HG03025 (cell line): ENCODE results near the gene NEGR1.

Experiments
- ATAC-seq: cut with Tn5 transposase; IDR thresholded peaks from one replicate; pipeline ENCODE4 v1.9.1; 2021; ENCODE audit warnings: mild to moderate bottlenecking, moderate library complexity; ENCODE audit not compliant: unreplicated experiment, low FRiP score

NEGR1 gene

GRCh38 chr1:72122099-72122880 lies 160.0 kb downstream of the NEGR1 start:
- ATAC-seq, result no peak

GRCh38 chr1:72119491-72119890 lies 162.8 kb downstream of the NEGR1 start:
- ATAC-seq, result no peak

- ATAC-seq, result no peak
Observed at GRCh38 chr1:72117621-72118020, 164.7 kb downstream of the NEGR1 start.

- ATAC-seq, result no peak
Observed at GRCh38 chr1:72115290-72115689, 167.0 kb downstream of the NEGR1 start.

GRCh38 chr1:72111662-72112061 lies 170.7 kb downstream of the NEGR1 start:
- no peak for ATAC-seq

- no peak for ATAC-seq
Observed at GRCh38 chr1:72109916-72110315, 172.4 kb downstream of the NEGR1 start.

- ATAC-seq, result no peak
Observed at GRCh38 chr1:72105201-72105600, 177.1 kb downstream of the NEGR1 start.

GRCh38 chr1:72101840-72102632 lies 180.3 kb downstream of the NEGR1 start:
- ATAC-seq, result no peak

- no peak for ATAC-seq
Observed at GRCh38 chr1:72100771-72101170, 181.6 kb downstream of the NEGR1 start.

- no peak for ATAC-seq
Observed at GRCh38 chr1:72097851-72098570, 184.3 kb downstream of the NEGR1 start.

- ATAC-seq, result no peak
Observed at GRCh38 chr1:72094209-72094608, 188.1 kb downstream of the NEGR1 start.

- no peak for ATAC-seq
Observed at GRCh38 chr1:72086394-72086793, 195.9 kb downstream of the NEGR1 start.

- no peak for ATAC-seq
Observed at GRCh38 chr1:72075425-72075824, 206.9 kb downstream of the NEGR1 start.

- ATAC-seq, result no peak
Observed at GRCh38 chr1:72066431-72066830, 215.9 kb downstream of the NEGR1 start.

- ATAC-seq, result no peak
Observed at GRCh38 chr1:72064196-72065075, 217.9 kb downstream of the NEGR1 start.

GRCh38 chr1:72063364-72064044 lies 218.8 kb downstream of the NEGR1 start:
- no peak for ATAC-seq

- ATAC-seq, result no peak
Observed at GRCh38 chr1:72062584-72062983, 219.8 kb downstream of the NEGR1 start.

- ATAC-seq, result no peak
Observed at GRCh38 chr1:72060466-72061245, 221.7 kb downstream of the NEGR1 start.

GRCh38 chr1:72056516-72056915 lies 225.8 kb downstream of the NEGR1 start:
- no peak for ATAC-seq
